HG02885 (cell line): ENCODE results near the gene SMIM29.
"Not testable (repeated sequence)": the region's sequence is repeated elsewhere in the genome, so short reads cannot be mapped to it uniquely, and the experiment has no call there.

ENCODE experiments used
- ATAC-seq: cut with Tn5 transposase; IDR thresholded peaks from one replicate; pipeline ENCODE4 v1.9.1; 2021; ENCODE audit warnings: mild to moderate bottlenecking; ENCODE audit not compliant: unreplicated experiment, poor library complexity

Gene SMIM29

GRCh38 chr6:34269658-34270341 is 21.0 kb upstream of the SMIM29 start:
- not testable (repeated sequence) for ATAC-seq

- ATAC-seq = not testable (repeated sequence)
These were observed 20.3 kb upstream of the SMIM29 start for GRCh38 chr6:34269132-34269531.

- ATAC-seq = no peak
These were observed 18.9 kb upstream of the SMIM29 start for GRCh38 chr6:34267746-34268145.

GRCh38 chr6:34263484-34263883 is 14.7 kb upstream of the SMIM29 start:
- not testable (repeated sequence) for ATAC-seq

GRCh38 chr6:34260576-34261267 is 11.9 kb upstream of the SMIM29 start:
- no peak for ATAC-seq

GRCh38 chr6:34259529-34260069 is 10.8 kb upstream of the SMIM29 start:
- no peak for ATAC-seq

- ATAC-seq = not testable (repeated sequence)
These were observed 3.6 kb upstream of the SMIM29 start for GRCh38 chr6:34252395-34252794.

- peak; percentile 26 for ATAC-seq
These were observed 859 bp upstream of the SMIM29 start for GRCh38 chr6:34249469-34250261.

GRCh38 chr6:34248198-34248726 is 544 bp downstream of the SMIM29 start:
- peak; percentile 13 for ATAC-seq

GRCh38 chr6:34247481-34248197 is 1.2 kb downstream of the SMIM29 start:
- ATAC-seq = no peak

- ATAC-seq = no peak
These were observed 2.0 kb downstream of the SMIM29 start for GRCh38 chr6:34246563-34247391.

- ATAC-seq = no peak
These were observed 2.6 kb downstream of the SMIM29 start for GRCh38 chr6:34246249-34246562.

- not testable (repeated sequence) for ATAC-seq
These were observed 3.1 kb downstream of the SMIM29 start for GRCh38 chr6:34245761-34246140.

GRCh38 chr6:34245032-34245760 is 3.6 kb downstream of the SMIM29 start:
- ATAC-seq = not testable (repeated sequence)

- no peak for ATAC-seq
These were observed 4.6 kb downstream of the SMIM29 start for GRCh38 chr6:34243901-34244884.

GRCh38 chr6:34243131-34243771 is 5.6 kb downstream of the SMIM29 start:
- ATAC-seq = no peak
